GM18873 (cell line): ENCODE data around the gene TNP2.

Experiments
- ATAC-seq: cut with Tn5 transposase; IDR thresholded peaks from one replicate; pipeline ENCODE4 v1.9.1; 2021; ENCODE audit warnings: mild to moderate bottlenecking, moderate library complexity, moderate number of reproducible peaks; ENCODE audit not compliant: unreplicated experiment, low FRiP score

TNP2 gene

GRCh38 chr16:11268921-11269375 lies at the start of gene TNP2:
TSS of gene TNP2 (minus strand) at chr16:11269325. CDS start at chr16:11269262, 63 bp downstream.
- ATAC-seq, result no peak

- no peak for ATAC-seq
Measured at GRCh38 chr16:11318817-11319216, 49.7 kb upstream of the TNP2 start.

- ATAC-seq, result no peak
Measured at GRCh38 chr16:11316331-11317015, 47.3 kb upstream of the TNP2 start.

DNA sequence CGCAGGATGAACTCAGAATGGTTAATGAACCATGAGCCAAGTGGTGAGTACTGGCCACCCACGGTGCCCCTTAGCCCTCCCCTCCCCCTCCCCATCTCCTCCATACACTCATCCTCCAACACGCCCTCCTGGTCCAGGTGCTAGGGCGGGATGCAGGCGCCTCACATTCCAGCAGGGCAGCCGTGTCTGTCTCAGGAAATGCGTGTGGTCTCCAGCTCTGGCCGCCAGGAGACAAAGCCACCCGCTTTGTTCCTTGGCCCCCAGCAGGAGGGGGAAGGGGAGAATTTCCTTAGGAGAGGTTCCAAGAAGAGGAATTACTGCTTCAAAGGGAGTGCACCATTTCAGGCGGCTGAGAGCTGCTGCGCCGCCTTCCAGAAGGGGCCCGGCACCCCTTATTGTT lies 46.4 kb upstream of the TNP2 start:
- no peak for ATAC-seq

GRCh38 chr16:11314309-11314894 lies 45.3 kb upstream of the TNP2 start:
- no peak for ATAC-seq

GRCh38 chr16:11313493-11314308 lies 44.6 kb upstream of the TNP2 start:
- ATAC-seq, result no peak

- ATAC-seq, result no peak
Measured at GRCh38 chr16:11312718-11313492, 43.8 kb upstream of the TNP2 start.

- ATAC-seq, result peak; percentile 35
Measured at GRCh38 chr16:11310997-11311561, 42.0 kb upstream of the TNP2 start.

- ATAC-seq, result no peak
Measured at GRCh38 chr16:11310634-11310977, 41.5 kb upstream of the TNP2 start.

DNA sequence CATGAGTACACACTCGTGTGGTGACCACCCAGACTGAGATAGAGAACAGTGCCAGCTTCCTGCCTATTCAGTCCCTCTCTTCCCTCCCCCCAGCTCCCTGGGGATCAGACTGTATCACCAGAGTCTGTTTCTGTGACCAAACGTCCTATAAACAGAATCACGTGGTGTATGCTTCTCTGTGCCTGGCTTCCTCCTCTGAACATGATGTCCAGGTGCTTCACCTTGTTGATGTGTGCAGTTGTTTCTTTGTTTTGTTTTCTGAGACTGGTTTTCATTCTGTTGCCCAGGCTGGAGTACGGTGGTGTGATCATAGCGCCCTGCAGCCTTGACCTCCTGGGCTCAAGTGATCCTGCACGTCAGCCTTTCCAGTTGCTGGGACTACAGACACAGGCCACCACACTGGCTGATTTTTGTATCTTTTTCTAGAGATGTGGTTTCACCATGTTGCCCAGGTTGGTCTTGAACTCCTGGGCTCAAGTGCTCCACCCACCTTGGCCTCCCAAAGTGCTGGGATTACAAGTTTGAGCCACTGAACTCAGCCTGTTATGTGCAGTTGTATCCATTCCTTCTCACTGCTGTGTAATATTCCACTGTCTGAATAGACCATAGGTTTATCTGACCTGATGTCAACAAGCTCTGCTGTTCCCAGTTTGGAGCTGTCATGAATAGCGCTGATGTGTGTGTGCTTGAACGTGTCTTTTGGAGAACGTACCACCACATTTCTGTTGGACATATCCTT lies 40.9 kb upstream of the TNP2 start:
- peak; percentile 63 for ATAC-seq

GRCh38 chr16:11308493-11309283 lies 39.6 kb upstream of the TNP2 start:
- ATAC-seq, result no peak

GRCh38 chr16:11307639-11308492 lies 38.7 kb upstream of the TNP2 start:
- ATAC-seq, result no peak

GRCh38 chr16:11306997-11307638 lies 38.0 kb upstream of the TNP2 start:
- no peak for ATAC-seq

- no peak for ATAC-seq
Measured at GRCh38 chr16:11306381-11306780, 37.3 kb upstream of the TNP2 start.

- no peak for ATAC-seq
Measured at GRCh38 chr16:11303405-11304138, 34.4 kb upstream of the TNP2 start.

DNA sequence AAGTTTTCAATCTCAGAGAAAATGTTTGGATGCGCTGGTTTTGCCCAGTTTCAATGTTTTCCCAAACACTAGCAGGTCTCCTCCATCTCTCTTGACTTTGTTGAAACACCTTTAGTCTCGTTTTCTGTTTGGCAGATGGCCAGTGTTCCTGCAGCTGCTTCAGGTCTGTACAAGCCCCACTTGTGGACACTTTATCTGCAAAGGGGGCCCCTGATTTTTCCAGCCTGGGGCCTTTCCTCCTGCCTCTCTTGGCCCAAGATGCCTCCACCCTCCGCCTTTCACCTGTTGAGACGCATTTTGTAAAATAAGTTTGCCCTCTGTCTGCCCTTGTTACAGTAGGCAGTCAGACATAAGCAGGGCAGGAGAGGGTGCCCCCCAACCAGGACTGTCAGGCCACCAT lies 33.9 kb upstream of the TNP2 start:
- ATAC-seq, result no peak
